HG03039 (cell line): ENCODE measurements around the gene NUAK1.
"Not testable (repeated sequence)": the region's sequence is repeated elsewhere in the genome, so short reads cannot be mapped to it uniquely, and the experiment has no call there.

Experiments
- ATAC-seq: cut with Tn5 transposase; IDR thresholded peaks from one replicate; pipeline ENCODE4 v1.9.1; 2021; ENCODE audit warnings: mild to moderate bottlenecking, moderate library complexity; ENCODE audit not compliant: unreplicated experiment

The NUAK1 gene

DNA sequence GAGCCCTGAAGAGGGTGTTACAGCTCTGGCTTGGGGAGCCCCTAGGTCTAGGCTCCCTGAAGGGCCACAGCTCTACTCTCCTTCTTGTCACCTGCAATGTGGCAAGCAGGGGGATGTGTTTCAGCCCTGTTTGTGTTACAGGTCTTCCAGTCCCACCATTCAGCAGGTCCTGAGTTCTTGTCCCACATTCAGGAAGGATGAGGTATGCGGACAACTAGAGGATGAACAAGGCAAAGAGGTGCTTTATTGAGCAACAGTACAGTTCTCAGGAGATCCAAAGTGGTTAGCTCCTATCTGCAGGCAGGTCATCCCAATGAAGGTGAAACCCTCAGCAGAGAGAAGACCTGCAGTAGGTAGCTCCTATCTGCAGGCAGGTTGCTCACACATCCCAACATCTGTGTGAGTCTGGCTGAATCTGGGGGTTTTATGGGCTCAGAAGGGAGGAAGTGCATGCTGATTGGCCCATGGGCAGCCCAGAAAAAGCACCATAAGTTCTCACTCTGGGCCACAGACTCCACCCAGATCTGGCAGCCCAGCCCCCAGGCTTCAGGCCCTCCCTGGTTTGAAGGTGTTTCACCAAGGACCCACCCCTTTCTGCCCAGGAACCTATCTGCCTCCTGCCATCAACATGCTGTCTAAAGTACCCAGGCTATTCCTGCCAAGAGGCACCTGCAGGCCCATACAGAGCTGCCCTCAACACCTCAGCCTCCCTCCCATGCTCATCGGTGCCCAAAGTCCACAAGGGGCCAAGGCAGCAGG lies 98.9 kb downstream of the NUAK1 start:
- ATAC-seq: no peak

- no peak for ATAC-seq
Observed at GRCh38 chr12:106039242-106039641, 99.5 kb downstream of the NUAK1 start.

DNA sequence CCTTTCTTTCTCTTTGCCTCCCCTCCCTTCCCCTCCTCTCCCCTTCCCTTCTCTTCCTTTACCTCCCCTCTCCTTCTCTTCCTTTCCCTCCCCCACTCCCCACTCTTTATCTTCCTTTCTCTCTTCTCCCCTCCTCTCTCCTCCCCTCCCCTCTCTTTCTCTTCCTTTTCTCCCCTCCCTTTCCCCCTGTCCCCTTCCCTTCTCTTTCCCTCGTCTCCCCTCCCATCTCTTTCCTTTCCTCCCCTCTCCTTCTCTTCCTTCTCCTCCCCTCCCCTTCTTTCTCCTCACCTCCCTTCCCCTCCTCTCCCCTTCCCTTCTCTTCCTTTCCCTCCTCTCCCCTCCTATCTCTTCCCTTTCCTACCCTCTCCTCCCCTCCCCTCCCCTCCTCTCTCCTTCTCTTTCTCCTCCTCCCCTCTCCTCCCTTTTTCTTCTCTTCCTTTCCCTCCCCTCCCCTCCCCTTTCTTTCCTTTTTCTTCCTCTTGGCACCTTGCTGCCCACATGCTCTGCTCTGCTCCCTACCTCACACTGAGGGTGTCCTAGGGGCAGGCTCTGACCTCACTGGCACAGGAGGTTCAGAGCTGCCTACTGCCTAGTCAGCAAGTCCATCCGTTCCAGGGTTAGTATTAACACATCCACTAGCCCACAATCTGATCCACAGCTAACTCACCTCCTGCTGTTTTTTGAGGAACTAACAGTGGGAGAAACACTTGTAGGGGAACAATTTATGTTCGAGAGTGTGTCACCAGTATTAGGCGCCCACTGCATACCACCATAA lies 101.0 kb downstream of the NUAK1 start:
- no peak for ATAC-seq

GRCh38 chr12:106035421-106035820 lies 103.3 kb downstream of the NUAK1 start:
- no peak for ATAC-seq

DNA sequence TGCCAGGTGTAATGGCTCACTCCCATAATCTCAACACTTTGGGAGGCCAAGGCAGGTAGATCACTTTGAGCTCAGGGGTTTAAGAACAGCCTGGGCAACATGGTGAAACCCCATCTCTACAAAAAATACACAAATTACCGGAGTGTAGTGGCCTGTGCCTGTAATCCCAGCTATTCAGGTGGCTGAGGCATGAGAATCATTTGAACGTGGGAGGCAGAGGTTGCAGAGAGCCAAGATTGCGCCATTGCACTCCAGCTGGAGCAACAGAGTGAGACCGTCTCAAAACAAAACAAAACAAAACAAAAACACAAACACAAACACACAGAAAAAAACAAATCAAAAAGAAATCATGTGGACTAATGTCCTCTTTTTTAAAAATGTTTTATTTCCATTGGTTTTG lies 104.4 kb downstream of the NUAK1 start:
- ATAC-seq: no peak

GRCh38 chr12:106033161-106033675 lies 105.5 kb downstream of the NUAK1 start:
- no peak for ATAC-seq

- no peak for ATAC-seq
Observed at GRCh38 chr12:106032623-106032925, 106.2 kb downstream of the NUAK1 start.

- ATAC-seq: no peak
Observed at GRCh38 chr12:106031761-106032622, 106.8 kb downstream of the NUAK1 start.

DNA sequence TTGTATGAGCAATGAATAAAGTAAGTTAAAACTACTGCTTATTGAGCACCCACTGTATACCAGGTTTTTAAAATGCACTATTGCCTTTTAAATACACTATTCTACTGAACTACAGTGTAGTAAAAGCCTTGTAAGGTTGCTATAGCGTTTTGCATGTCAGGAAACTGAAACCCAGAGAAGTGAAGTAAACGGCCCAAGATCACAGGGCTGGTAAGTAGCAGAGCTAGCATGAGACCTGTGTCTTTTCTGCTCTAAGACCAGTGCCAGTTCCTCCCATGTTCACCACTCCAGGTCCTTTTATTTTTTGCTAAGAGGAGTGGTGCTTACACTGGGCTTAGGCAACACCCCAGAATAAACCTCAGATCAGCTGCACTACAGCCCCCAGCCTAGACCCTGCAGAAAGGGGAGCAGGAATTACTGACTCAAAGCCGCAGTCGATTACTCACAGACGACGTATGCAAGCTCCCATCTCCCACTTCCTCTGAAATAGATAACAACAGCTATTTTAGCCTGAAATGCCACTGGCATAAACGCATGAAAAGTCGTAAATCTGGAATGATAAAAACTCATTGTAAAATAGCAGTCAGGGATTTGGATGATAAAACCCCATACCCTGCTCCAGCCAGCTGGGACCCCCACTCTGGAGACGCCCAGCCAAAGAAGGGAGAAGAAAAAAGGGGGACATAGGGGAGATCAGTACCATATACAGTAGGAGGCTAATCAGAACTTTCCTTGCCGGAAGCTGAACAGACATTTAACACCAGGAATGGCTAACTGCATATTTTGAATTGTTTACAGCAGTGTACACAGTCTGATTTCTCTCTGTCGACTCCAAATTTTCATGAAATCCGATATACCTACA lies 108.3 kb downstream of the NUAK1 start:
- ATAC-seq: no peak

DNA sequence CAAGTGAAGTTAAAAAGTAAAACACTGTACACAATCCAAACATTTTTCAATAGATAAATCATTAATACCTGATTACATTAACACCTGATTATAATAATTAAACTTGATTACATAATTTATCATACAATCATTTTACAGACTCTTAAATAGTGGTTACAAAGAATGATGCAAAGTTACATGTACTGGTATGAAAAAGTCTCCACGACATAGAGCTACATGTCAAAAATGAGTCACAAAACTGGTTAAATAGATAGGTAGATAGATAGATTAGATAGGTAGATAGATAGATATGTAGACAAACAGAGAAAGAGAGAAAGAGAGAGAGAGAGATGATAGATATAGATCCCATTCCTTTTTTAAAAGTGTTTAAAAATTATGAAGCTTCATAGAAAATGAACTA lies 109.2 kb downstream of the NUAK1 start:
- no peak for ATAC-seq

- ATAC-seq: no peak
Observed at GRCh38 chr12:106027911-106028310, 110.8 kb downstream of the NUAK1 start.

DNA sequence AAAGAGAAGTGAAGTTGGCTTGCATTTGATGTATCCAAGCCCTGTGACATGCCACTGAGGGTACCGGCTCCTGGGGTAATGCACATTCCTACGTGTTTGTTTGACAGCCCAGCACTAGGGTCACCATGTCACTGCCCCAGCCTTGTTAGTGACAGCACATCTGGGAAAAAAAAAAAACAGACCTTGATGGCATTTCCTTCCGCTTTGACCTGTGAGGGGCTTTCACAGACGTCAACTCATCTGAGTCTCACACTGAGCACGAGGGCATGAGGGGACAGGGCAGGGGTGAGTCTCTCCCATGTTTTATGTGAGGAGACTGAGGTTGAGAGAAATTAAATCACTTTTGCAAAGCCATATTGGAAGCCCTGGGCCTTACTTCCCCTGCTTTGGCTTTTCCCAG lies 111.5 kb downstream of the NUAK1 start:
- no peak for ATAC-seq

GRCh38 chr12:106025129-106025528 lies 113.6 kb downstream of the NUAK1 start:
- ATAC-seq: no peak

DNA sequence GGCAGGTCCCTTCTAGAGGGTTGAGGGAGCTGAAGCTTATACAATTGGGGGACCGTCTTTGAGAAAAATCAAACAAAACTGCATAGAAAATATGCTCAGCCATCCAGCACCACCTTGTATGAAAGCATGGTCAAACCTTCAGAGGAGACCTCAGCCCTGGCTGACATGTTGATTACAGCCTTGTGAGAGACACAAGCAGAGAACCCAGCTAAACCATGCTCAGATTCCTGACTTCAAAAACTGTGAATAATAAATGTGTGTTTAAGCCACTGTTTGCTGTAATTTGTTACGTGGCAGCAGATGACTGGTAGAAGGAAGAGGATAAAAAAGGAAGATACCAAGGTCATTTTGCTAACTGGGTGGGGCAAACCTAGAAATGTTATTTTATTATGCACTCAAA lies 115.7 kb downstream of the NUAK1 start:
- no peak for ATAC-seq

DNA sequence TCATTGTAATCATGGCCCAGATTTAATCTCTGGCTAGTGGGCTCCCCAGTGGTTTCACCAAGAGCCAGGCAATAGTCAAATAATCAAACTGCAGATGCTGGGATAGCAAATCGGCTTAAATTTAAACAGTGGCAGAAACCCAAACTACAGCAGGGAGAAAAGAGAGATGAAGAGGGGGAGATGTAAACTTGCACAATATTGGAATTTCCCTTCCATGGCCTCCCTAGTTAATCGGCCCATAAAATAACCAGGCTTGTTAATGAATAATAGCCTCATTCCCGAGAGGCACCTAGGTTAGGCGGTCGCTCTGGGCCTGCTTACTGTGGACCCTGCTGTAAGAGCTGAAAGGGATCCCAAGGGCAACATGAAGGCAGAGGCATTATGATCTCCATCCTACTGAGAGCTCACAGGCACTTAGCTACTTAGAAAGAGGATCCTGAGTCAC lies 116.2 kb downstream of the NUAK1 start:
- ATAC-seq: no peak

GRCh38 chr12:106021516-106021915 lies 117.2 kb downstream of the NUAK1 start:
- ATAC-seq: no peak

DNA sequence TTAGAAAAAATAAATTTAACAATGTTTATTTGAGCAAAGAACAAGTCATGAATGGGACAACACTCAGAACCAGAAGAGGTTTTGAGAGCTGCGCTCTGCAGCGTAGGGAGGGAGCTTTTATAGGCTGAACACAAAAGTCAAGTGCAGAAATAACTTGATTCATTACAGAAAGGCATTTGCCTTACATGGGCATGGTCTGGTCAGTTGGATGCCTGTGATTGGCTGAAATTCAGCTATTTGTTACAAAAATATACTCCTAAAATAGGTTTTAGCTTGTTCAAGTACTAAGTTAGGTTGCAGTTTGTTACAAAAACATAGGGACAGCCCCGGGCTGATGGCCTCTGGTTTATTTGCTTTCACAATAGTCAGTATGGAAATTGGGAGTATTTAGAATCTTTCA lies 118.0 kb downstream of the NUAK1 start:
- ATAC-seq: no peak

- ATAC-seq: no peak
Observed at GRCh38 chr12:106019144-106019543, 119.6 kb downstream of the NUAK1 start.

- no peak for ATAC-seq
Observed at GRCh38 chr12:106018286-106018685, 120.5 kb downstream of the NUAK1 start.

DNA sequence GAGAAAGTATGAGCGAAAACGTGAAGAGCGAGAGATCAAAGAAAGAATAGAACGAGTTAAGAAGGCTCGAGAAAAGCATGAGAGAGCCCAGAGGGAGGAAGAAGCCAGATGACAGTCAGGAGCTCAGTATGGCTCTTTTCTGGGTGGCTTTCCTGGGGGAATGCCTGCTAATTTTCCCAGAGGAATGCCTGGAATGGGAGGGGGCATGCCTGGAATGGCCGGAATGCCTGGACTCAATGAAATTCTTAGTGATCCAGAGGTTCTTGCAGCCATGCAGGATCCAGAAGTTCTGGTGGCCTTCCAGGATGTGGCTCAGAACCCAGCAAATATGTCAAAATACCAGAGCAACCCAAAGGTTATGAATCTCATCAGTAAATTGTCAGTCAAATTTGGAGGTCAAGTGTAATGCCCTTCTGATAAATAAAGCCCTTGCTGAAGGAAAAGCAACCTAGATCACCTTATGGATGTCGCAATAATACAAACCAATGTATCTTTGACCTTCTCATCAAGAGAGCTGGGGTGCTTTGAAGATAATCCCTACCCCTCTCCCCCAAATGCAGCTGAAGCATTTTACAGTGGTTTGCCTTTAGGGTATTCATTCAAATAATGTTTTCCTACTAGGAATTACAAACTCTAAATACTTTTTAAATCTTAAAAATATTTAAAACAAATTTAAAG lies 122.0 kb downstream of the NUAK1 start:
- not testable (repeated sequence) for ATAC-seq
